MM.1S (cell line): ENCODE measurements around the gene KIRREL2.

Source experiments
- EZH2 ChIP-seq: fragments of 300-600 bp; sonication (generic); optimal IDR thresholded peaks from 2 replicates; pipeline ENCODE3; 2017; ENCODE audit warnings: low read depth, mild to moderate bottlenecking, antibody characterized with exemption, low read length, mixed read lengths
- TF ChIP-seq, protein P1 (sequence below): fragments of 300-600 bp; sonication (generic); IDR thresholded peaks from 2 replicates; pipeline ENCODE4 v1.5.1; 2016; ENCODE audit warnings: antibody characterized with exemption, low read length, mixed read lengths

DNA sequence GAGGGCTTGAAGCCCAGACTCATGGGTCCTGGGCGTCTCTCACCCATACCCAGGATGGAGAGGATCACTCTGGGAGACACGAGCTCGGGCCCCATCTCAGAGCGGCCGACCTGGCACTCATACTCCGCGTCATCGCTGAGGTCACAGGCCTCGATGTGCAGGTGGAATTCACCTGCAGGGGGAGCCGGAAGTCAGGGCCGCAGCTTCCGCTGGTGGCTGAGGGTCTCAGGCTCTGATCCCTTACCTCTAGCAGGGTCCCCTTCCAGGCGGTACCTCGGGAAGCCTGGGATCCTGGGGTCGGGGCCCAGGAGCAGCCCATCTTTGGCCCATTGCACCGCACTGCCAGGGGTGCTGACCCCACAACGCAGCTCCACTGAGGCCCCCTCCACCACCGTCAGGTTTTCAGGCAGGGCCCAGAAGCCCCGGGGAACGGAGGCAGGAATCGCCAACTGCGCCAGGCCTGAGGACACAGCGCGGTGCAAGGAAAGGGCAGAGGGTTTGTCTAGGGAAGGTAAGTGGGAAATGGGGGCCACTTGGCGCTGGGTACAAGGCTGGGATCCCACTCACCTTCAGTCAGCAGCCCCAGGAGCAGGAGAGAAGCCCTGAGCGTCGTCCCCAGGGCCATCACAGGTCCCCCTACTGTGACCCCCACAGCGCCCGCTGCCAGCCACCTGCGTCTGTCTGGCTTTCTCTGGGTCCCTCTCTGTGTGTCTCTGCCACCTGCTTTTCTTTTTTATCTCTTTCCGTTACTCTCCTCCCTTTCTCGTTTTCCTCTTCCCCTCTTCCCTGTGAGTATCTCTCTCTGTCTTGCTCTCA, 5.3 kb upstream of the KIRREL2 start:
- TF ChIP-seq, protein P1, sequence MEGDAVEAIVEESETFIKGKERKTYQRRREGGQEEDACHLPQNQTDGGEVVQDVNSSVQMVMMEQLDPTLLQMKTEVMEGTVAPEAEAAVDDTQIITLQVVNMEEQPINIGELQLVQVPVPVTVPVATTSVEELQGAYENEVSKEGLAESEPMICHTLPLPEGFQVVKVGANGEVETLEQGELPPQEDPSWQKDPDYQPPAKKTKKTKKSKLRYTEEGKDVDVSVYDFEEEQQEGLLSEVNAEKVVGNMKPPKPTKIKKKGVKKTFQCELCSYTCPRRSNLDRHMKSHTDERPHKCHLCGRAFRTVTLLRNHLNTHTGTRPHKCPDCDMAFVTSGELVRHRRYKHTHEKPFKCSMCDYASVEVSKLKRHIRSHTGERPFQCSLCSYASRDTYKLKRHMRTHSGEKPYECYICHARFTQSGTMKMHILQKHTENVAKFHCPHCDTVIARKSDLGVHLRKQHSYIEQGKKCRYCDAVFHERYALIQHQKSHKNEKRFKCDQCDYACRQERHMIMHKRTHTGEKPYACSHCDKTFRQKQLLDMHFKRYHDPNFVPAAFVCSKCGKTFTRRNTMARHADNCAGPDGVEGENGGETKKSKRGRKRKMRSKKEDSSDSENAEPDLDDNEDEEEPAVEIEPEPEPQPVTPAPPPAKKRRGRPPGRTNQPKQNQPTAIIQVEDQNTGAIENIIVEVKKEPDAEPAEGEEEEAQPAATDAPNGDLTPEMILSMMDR = no peak
- no peak for TF ChIP-seq EZH2
